ENCODE results near the gene LPCAT1. TPM values are rescaled to one million over a fixed set of nuclear protein-coding genes. Genes with fewer than 3 reads are reported as not detected.

LPCAT1 gene
- total RNA-seq, 1 experiment from 2014 or later, result 59.8 TPM

GRCh38 chr5:1524481-1524798 is 680 bp upstream of the LPCAT1 start:
- peaks cover 12% of the 10 kb centered on the region for H3K4me1 ChIP-seq (ENCODE audit: control insufficient read depth, insufficient read depth, low read length)
- BruUV-seq (replicated peaks), result no TSS peak
- peak overlapping the region; percentile 47 to 72 for H3K4me3 ChIP-seq (ENCODE audit: low read depth in 2 of 2, low read length in 2 of 2)
- in situ Hi-C loops (cut with HindIII; ENCODE audit: low pct_unique_long_range_greater_than_20kb, low sequenced_read_pairs) (no loop called here), intact Hi-C loops (cut with micrococcal nuclease; ENCODE audit: unreplicated experiment) (no loop called here)
- ChIA-PET CTCF (no interaction called here), POLR2A (no interaction called here)
- no peaks in the 10 kb centered on the region for H3K27me3 ChIP-seq (ENCODE audit: control insufficient read depth, insufficient read depth, low read length)
- ATAC-seq (no peak), DNase-seq (ENCODE audit: low read depth, low spot score) (no peak)
- peaks cover 5% of the 10 kb centered on the region for H3K36me3 ChIP-seq (ENCODE audit: control insufficient read depth, insufficient read depth, low read length)
- no peak for TF ChIP-seq TCF7L2 (IDR thresholded peaks at IDR 0.05; ENCODE audit: low read depth, low read length)
- no peak for TF ChIP-seq POLR2AphosphoS5 (IDR thresholded peaks at IDR 0.05; ENCODE audit: low read depth, low read length)
- TF ChIP-seq SIN3A (IDR thresholded peaks at IDR 0.05; ENCODE audit: borderline replicate concordance, insufficient read depth, low read depth, low read length), result no peak
- no peak for TF ChIP-seq CTCF (IDR thresholded peaks at IDR 0.05)
- TF ChIP-seq REST (IDR thresholded peaks at IDR 0.05; ENCODE audit: insufficient read depth in 1 of 2, low read depth in 2 of 2, low read length in 1 of 2), result no peak
- H3K27ac ChIP-seq (ENCODE audit: low read length), result peak overlapping the region; percentile 86
- H3K9me3 ChIP-seq (ENCODE audit: control insufficient read depth, insufficient read depth, low read depth, low read length), result no peaks in the 10 kb centered on the region

- BruUV-seq (replicated peaks), result no TSS peak
- POLR2A ChIA-PET, result no interaction called here
- ATAC-seq (peak; percentile 67), DNase-seq (ENCODE audit: low read depth, low spot score) (no peak)
- TF ChIP-seq SIN3A (IDR thresholded peaks at IDR 0.05; ENCODE audit: borderline replicate concordance, insufficient read depth, low read depth, low read length), result no peak
- TF ChIP-seq TCF7L2 (IDR thresholded peaks at IDR 0.05; ENCODE audit: low read depth, low read length), result no peak
- no peak overlapping the region for H3K27ac ChIP-seq (ENCODE audit: low read length)
- in situ Hi-C loops (cut with HindIII; ENCODE audit: low pct_unique_long_range_greater_than_20kb, low sequenced_read_pairs) (no loop called here), intact Hi-C loops (cut with micrococcal nuclease; ENCODE audit: unreplicated experiment) (no loop called here)
- no peaks in the 10 kb centered on the region for H3K9me3 ChIP-seq (ENCODE audit: control insufficient read depth, insufficient read depth, low read depth, low read length)
- peak overlapping the region; percentile 59 to 72 for H3K4me3 ChIP-seq (ENCODE audit: low read depth in 2 of 2, low read length in 2 of 2)
- CTCF ChIA-PET, result no interaction called here
- no peaks in the 10 kb centered on the region for H3K27me3 ChIP-seq (ENCODE audit: control insufficient read depth, insufficient read depth, low read length)
- peaks cover 12% of the 10 kb centered on the region for H3K4me1 ChIP-seq (ENCODE audit: control insufficient read depth, insufficient read depth, low read length)
- peaks cover 5% of the 10 kb centered on the region for H3K36me3 ChIP-seq (ENCODE audit: control insufficient read depth, insufficient read depth, low read length)
Measured at GRCh38 chr5:1523480-1523792, 324 bp downstream of the LPCAT1 start.

GRCh38 chr5:1522601-1523479 is 920 bp downstream of the LPCAT1 start:
- DNase-seq (ENCODE audit: low read depth, low spot score) (no peak), ATAC-seq (peak; percentile 28; the same call in 1 of the 2 replicates)
- H3K27me3 ChIP-seq (ENCODE audit: control insufficient read depth, insufficient read depth, low read length), result no peaks in the 10 kb centered on the region
- TF ChIP-seq TCF7L2 (IDR thresholded peaks at IDR 0.05; ENCODE audit: low read depth, low read length), result no peak
- TF ChIP-seq REST (IDR thresholded peaks at IDR 0.05; ENCODE audit: insufficient read depth in 1 of 2, low read depth in 2 of 2, low read length in 1 of 2), result no peak
- no peak for TF ChIP-seq POLR2AphosphoS5 (IDR thresholded peaks at IDR 0.05; ENCODE audit: low read depth, low read length)
- TF ChIP-seq SIN3A (IDR thresholded peaks at IDR 0.05; ENCODE audit: borderline replicate concordance, insufficient read depth, low read depth, low read length), result no peak
- TF ChIP-seq CTCF (IDR thresholded peaks at IDR 0.05), result no peak
- in situ Hi-C loops (cut with HindIII; ENCODE audit: low pct_unique_long_range_greater_than_20kb, low sequenced_read_pairs), result no loop called here
- peak overlapping the region; percentile 59 to 72 for H3K4me3 ChIP-seq (ENCODE audit: low read depth in 2 of 2, low read length in 2 of 2)
- intact Hi-C loops (cut with micrococcal nuclease; ENCODE audit: unreplicated experiment), result no loop called here
- BruUV-seq (replicated peaks), result TSS peak; percentile 81
- H3K27ac ChIP-seq (ENCODE audit: low read length), result peak overlapping the region; percentile 66
- H3K4me1 ChIP-seq (ENCODE audit: control insufficient read depth, insufficient read depth, low read length), result peaks cover 12% of the 10 kb centered on the region
- no peaks in the 10 kb centered on the region for H3K9me3 ChIP-seq (ENCODE audit: control insufficient read depth, insufficient read depth, low read depth, low read length)
- H3K36me3 ChIP-seq (ENCODE audit: control insufficient read depth, insufficient read depth, low read length), result peaks cover 5% of the 10 kb centered on the region
- CTCF ChIA-PET, result no interaction called here
- POLR2A ChIA-PET, result no interaction called here

Measured in Panc1 (cell line).